HG03575 (cell line): Measurements from ENCODE around the gene JAG2.

Experiments
- ATAC-seq: cut with Tn5 transposase; IDR thresholded peaks from one replicate; pipeline ENCODE4 v1.9.1; 2021; ENCODE audit not compliant: unreplicated experiment, insufficient number of reproducible peaks, low FRiP score; ENCODE audit errors: extremely low read depth

JAG2 gene

GRCh38 chr14:105169776-105170655 lies 1.4 kb upstream of the JAG2 start:
- no peak for ATAC-seq

- ATAC-seq = no peak
These were observed 467 bp upstream of the JAG2 start for GRCh38 chr14:105168979-105169507.

- ATAC-seq = no peak
These were observed 519 bp downstream of the JAG2 start for GRCh38 chr14:105168093-105168420.

- no peak for ATAC-seq
These were observed 1.1 kb downstream of the JAG2 start for GRCh38 chr14:105167303-105168092.

- no peak for ATAC-seq
These were observed 1.8 kb downstream of the JAG2 start for GRCh38 chr14:105166571-105167302.

- ATAC-seq = no peak
These were observed 2.7 kb downstream of the JAG2 start for GRCh38 chr14:105165761-105166485.

GRCh38 chr14:105165134-105165704 lies 3.4 kb downstream of the JAG2 start:
- ATAC-seq = no peak

- no peak for ATAC-seq
These were observed 5.4 kb downstream of the JAG2 start for GRCh38 chr14:105163040-105163742.

- no peak for ATAC-seq
These were observed 6.0 kb downstream of the JAG2 start for GRCh38 chr14:105162669-105162979.

GRCh38 chr14:105161964-105162668 lies 6.5 kb downstream of the JAG2 start:
- no peak for ATAC-seq

GRCh38 chr14:105161309-105161708 lies 7.3 kb downstream of the JAG2 start:
- no peak for ATAC-seq

- ATAC-seq = no peak
These were observed 7.8 kb downstream of the JAG2 start for GRCh38 chr14:105160776-105161175.

- ATAC-seq = no peak
These were observed 9.2 kb downstream of the JAG2 start for GRCh38 chr14:105159344-105159743.

GRCh38 chr14:105158794-105159193 lies 9.8 kb downstream of the JAG2 start:
- ATAC-seq = no peak

- no peak for ATAC-seq
These were observed 10.7 kb downstream of the JAG2 start for GRCh38 chr14:105157872-105158271.

GRCh38 chr14:105156414-105157375 lies 11.9 kb downstream of the JAG2 start:
- no peak for ATAC-seq
